GM10248 (cell line): ENCODE measurements around the gene SIVA1.

Experiments used
- CTCF ChIA-PET: fragments of 300-600 bp; sonication (Branson Sonifier 250); formaldehyde crosslinking; extraction: SDS; loops from one replicate; lab custom pipeline; 2021; ENCODE audit warnings: antibody characterized with exemption; lab: Yijun Ruan, JAX
- POLR2A ChIA-PET: fragments of 350-650 bp; sonication (Branson Sonifier 250); formaldehyde crosslinking; extraction: SDS; loops from one replicate; lab custom pipeline; 2020; ENCODE audit warnings: antibody characterized with exemption; lab: Yijun Ruan, JAX
- DNase-seq: peaks from one replicate; pipeline ENCODE4 v3.0.0; 2012; ENCODE audit errors: extremely low spot score
- CTCF ChIP-seq: IDR thresholded peaks from 2 replicates; pipeline ENCODE4 v1.5.1; 2012; ENCODE audit warnings: mild to moderate bottlenecking, low read depth; ENCODE audit errors: extremely low read depth, missing control alignments, control extremely low read depth

The SIVA1 gene

GRCh38 chr14:104777808-104778249, 24.9 kb downstream of the SIVA1 start:
- no peak for TF ChIP-seq CTCF
- ChIA-PET POLR2A (no interaction called here), CTCF (interaction anchor here (0.9 kb wide), 1 partner anchor 48 kb away, joined by 3 read pairs; no protein-coding TSS in a partner anchor)
- no peak for DNase-seq

GRCh38 chr14:104778694-104779331, 25.9 kb downstream of the SIVA1 start:
- POLR2A ChIA-PET = no interaction called here
- CTCF ChIA-PET = interaction anchor here (0.8 to 1.0 kb wide), 3 partner anchors 13 to 47 kb away, joined by 3 read pairs; no protein-coding TSS in a partner anchor
- no peak for DNase-seq
- TF ChIP-seq CTCF = no peak

GRCh38 chr14:104779776-104780512, 27.0 kb downstream of the SIVA1 start:
- ChIA-PET CTCF (interaction anchor here (1.0 to 2.5 kb wide), 2 partner anchors 11 to 46 kb away, joined by 3 to 10 read pairs; no protein-coding TSS in a partner anchor), POLR2A (no interaction called here)
- no peak for TF ChIP-seq CTCF
- no peak for DNase-seq

GRCh38 chr14:104780513-104781030, 27.6 kb downstream of the SIVA1 start:
- DNase-seq = no peak
- CTCF ChIA-PET = interaction anchor here (2.5 kb wide), 1 partner anchor 12 kb away, joined by 10 read pairs; no protein-coding TSS in a partner anchor

GRCh38 chr14:104781271-104782077, 28.5 kb downstream of the SIVA1 start:
- DNase-seq = no peak
- POLR2A ChIA-PET = no interaction called here
- CTCF ChIA-PET = interaction anchor here (2.5 kb wide), 1 partner anchor 13 kb away, joined by 10 read pairs; no protein-coding TSS in a partner anchor
- no peak for TF ChIP-seq CTCF

More at GRCh38 chr14:104780513-104781030, 27.6 kb downstream of the SIVA1 start:
- no peak for TF ChIP-seq CTCF
- POLR2A ChIA-PET = no interaction called here
